Measurements from ENCODE around the gene SNN.

Gene SNN

DNA sequence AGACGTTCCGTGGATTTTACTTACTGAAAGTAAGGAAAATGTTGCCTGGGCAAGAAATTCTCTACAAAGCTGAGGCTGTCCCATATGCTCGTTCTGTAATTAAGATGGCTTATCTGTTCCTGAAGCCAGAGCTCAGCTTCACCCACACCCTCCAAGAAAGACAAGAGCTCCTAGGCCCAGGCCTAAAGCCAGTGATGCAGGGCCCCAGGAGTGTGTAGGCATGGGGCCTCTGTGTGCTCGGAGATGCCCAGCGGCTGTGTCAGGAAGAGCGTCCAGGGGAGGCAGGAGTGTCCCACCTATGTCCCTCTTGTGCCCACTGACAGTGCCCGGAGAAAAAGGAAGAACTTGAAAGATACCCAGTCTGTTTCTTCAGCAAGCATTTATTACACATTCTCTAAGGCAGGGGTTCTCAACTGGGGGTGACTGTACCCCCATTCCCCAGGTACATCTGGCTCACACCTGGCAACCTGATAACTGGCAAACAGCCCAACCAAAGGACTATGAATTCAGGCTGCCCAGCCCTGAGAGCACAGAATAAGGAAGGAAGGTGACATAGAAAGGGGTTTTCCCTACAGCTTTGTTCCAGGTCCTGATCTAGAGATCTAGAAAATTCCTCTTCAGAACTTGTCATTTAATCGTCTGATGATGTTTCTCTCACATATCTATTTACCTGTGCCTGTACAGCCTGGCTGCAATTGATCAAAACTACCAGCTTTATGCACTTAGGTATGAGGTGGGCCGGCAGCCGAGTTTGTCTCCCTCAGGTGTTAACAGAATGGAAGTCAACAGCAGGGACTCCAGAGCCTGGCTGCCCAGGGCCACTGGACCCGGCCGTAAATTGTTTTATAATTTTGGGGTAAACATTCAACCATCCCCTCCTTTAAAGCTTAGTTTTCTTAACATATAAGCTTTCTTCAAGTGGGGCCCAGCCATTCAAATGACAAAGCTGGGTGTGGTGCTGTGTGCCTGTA, 12.0 kb downstream of the SNN start:
- DNase-seq (ENCODE audit: low spot score): no peak

DNA sequence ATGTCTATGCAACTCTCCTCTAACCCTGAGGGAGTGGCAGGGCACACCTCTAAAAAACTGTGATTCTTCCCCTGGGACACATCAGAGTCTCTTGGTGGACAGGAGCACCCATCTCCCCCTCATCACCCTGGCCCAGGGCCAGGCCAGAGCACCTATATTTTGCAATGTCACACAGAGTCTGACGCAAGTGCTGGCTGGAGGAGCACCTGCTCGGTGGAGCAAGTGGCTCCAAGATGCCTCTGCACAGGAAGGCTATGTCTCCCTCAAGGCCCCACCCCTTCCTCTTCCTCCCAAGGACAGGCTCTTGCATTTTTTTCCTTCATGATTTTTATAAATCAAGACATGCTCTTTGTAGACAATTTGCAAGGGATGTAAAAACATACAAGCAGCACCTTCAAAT, 13.3 kb downstream of the SNN start:
- DNase-seq (ENCODE audit: low spot score): no peak

DNA sequence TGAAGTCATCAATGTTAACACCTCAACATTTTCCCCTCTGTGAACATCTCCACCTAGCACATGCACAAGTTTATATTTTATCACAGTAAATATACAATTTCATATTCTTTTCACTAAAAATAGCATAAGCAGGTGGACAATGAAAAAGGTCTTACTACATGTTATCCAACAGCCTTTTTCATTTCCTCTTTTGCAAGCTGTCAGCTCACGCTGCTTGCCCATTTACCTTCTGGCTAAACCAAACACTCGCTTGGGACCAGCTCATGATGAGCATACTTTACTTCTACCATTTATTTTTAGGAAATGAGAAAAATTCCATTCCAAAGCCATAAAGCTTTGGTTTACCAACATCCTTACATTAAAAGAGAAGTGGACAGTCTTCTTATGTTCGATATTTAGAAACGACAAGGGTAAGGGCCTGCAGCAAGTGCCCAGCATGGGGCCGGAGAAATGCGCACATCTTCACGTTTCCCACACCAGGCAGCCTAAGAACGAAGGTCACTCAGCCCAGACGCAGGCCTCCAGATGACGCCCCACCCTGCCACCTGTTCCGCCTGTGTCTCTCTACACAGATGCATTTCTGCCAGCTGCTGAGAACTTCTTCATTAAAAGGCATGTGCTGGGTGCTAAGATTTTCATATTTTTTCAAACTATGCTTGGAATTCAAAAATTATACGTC, 13.9 kb downstream of the SNN start:
- no peak for DNase-seq (ENCODE audit: low spot score)

DNA sequence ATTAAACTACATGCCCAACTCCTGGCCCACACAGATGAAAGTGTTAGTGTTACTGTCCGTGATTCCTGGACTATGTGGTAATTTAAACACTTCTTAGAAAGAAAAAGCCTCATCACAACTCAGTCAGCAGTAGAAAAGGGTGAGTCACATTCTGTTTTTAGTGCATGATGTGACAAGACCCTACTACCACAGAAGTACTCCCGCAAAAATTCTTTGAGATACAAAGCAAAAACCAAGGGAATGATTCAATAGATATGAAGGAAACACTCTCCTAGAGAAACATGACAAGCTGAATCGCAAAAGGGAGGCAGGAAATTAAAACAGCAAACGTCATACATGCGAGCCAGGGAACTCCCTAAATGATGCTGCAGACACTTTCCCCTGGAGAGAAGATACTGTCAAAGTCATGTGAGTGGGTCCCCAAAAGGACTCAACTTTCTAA, 14.4 kb downstream of the SNN start:
- no peak for DNase-seq (ENCODE audit: low spot score)

DNA sequence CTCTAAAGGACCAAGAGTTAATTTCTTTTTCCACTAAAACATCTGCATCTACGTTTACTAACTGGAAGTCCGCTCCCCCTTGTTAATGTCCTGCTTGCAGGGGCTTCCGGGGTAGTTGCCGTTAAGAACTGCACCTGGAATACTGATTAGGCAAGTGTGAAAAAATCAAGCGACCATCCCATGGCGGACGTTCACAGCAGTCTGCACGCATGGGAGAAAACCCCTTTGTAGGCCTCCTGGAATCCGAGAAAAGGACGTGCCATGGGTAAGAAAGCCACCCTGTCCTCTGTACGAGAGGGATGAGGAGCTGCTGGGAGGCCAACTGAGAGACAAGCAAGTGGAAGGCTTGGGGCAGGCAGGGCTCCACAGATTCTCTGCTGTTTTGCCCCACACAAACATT, 14.9 kb downstream of the SNN start:
- DNase-seq (ENCODE audit: low spot score): no peak

DNA sequence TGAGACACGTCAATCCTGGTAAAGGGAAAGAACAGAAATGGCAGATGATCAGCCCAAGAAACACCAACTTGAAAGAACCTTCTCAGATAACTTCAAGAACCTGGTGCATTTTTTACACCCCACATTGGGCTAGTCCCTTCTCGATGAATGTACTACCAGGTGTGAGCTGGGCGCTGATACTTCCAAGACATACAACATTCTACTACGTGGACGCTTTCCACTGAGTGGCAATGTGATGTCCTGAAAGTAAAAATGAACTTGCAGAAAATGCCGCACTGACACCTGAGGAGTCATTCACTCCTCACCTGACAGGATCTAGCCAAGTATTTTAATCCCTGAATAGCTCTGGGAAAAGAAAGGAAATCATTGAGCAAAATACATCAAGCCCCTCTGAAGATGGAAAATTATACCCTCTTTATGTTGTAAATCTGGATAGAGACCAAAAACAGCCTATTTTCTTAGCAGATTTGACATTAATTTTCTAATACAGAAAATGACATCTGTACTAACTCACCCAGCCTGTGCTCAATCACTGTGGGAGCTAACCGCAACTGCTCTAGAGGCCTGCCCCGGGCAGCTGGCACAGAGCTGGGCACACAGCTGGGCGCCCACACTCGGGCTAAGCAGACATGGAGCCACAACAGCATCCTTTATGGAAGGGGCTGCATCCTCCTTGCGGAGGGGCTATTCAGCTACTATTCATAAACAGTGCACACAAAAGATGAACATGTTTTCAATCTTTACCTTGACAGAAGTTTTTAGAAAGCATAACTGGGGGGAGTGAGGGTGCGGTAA, 16.2 kb downstream of the SNN start:
- DNase-seq (ENCODE audit: low spot score): no peak

DNA sequence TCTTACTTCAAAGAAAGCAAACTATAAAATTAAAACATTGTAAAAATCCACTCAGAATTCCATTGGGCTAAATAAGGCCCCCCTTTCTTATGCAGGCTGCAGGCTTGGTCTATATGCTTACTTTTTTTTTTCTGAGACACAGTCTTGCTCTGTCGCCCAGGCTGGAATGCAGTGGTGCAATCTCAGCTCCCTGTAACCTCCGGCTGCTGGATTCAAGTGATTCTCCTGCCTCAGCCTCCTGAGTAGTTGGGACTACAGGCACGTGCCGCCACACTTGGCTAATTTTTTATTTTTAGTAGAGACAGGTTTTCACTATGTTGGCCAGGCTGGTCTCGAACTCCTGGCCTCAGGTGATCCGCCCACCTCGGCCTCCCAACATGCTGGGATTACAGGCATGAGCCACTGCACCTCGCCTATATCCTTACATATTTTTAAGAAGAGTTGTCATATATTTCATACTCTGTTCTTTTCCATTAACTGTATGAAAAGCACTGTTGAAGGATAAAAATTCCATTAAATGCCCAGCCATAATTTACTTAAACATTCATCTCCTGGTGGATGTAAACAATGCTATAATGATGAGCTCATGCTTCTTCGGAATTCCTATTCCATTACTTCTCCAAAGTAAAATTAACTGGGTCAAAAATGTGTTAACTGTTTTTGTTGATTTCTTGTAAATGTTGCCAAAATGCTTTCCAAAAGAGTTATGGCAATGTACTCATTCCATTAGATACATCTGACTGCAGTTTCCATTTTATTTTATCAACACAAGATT, 17.8 kb downstream of the SNN start:
- DNase-seq (ENCODE audit: low spot score): no peak

DNA sequence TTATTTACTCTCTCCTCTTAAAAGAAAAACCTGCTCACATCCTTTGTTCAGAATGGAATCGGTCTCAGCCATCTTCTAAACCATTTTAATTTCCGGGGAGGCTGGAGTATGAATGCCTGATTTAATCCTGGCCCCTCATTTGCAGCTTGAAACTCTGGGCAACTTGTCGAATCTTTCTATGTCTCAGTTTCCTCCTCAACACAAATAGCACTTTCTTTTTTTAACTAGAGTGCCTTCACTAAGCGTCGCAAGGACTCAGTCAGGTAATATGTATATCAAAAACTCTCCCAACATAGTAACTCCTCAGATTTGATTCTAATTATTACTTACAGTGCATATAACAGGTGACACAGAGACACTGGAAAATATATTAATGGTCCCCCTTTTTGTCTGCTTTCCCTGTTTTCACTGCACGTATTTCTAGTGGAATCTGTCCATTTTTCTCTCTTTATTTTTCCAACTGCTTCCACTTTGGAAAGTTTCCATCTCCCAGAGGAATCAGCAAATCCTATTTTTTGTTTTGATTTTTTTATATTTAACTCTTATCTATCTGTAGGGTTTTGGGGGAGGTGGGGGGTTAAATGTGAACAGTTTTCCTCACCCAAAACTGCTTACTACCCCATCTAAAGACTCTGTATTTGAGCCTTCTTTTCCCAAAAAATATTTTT, 18.6 kb downstream of the SNN start:
- DNase-seq (ENCODE audit: low spot score): no peak

DNA sequence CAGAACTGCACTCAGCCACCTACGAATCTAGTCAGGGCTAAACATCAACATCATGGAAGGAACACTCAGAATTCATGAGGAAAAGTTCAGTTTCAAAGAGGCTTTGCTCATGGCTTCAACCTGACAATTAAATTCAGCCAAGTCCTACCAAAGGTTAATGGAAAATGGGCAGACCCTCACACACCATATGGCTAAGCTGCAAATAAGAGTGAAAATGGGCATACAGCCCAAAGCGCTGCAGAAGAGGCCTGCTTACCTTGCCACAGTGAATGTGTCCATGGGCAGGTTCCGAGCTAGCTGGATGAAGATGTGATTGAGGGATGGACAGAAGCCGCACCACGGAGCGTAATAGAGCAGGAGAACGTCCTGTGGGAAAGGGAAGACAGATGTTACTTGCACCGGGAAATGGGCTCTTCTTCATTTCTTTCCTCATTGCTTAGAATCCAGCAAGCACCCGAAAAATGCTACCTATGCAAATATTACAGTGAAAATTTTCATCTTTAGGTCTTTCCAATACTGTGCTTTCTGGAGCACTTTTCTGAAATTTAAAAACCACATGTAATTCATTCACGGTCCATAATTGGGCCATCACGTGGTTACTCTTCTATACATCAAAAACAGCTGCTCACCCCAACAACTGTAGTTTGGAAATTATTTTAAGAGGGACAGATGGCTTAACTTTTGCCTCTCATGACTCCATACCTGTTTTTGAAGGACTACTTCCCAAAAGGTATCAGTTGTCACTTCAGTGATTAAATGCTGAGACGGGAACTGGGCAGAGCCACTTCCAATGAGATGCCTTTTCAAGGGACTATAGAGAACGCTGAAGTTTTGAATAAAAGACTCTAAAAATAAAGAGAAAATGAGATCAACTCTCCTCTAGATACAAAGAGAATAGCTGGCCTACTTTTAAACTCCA, 19.6 kb downstream of the SNN start:
- DNase-seq (ENCODE audit: low spot score): no peak

DNA sequence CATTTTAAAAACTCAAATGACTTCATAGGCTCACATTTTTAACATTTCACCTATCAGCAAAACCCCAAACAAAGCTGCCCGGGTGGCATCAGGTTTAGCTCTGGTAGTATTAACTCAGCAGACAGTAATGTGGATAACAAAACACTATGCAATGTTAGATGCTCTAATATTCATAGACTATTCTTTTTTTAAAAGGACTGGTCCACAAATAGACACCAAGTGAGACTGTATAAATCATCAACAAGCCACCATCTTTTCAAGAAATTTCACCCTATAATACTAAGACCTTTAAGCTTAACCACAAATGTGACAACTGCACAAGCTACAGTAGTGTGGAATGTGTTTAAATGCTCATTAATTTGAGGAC, 20.2 kb downstream of the SNN start:
- no peak for DNase-seq (ENCODE audit: low spot score)

DNA sequence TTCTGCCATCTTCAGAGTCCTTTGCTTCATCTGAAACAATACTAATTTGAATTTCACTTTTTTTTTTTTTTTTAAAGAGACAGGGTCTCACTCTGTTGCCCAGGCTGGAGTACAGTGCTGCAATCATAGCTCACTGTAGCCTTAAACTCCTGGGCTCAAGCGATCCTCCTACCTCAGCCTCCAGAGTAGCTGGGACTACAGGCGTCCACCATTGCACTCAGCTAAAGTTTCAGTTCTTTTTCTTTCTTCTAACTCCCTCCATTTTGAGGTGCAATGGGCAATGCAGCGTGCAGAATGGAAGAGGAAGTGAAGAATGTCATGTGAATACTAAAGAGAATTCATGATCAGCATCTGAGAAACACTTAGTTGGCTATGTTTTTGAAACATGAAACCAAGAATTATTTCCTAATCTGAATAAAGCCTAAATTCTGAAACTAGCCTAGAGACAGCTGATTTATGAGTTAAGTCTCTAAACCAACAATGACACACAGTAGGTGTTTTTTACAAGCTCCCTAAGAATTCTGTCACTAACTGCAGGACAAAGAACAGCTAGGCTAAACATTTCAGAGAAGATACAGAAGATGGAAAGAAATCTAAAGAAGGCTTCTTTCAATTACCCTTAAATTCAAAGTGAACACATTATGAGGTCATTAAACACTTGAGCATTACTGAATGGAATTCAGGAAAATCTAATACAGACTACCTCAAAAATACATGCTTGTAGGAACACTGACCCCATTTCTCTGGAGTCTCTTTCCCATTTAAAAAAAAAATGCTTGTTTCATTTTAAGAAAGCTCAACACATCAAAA, 21.0 kb downstream of the SNN start:
- DNase-seq (ENCODE audit: low spot score): no peak

DNA sequence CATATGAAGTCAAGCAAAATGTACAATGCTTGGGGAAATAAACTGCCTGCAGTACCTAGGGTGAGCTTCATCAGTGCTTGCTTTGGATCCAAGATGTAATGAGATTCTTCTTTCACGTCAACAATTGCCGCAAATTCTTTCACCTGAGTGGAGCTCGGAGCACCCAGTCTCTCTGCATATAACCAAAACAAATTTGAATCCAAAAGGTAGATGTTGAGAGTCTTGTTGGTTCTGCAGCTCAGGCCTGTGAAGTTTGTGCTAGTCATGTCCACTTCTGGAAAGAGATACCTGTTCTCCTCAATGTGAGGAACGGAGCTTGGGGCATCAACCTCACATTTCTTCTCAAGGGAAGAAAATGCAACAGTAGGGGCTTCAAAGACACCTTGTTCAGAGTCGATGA, 23.0 kb downstream of the SNN start:
- DNase-seq (ENCODE audit: low spot score): no peak

DNA sequence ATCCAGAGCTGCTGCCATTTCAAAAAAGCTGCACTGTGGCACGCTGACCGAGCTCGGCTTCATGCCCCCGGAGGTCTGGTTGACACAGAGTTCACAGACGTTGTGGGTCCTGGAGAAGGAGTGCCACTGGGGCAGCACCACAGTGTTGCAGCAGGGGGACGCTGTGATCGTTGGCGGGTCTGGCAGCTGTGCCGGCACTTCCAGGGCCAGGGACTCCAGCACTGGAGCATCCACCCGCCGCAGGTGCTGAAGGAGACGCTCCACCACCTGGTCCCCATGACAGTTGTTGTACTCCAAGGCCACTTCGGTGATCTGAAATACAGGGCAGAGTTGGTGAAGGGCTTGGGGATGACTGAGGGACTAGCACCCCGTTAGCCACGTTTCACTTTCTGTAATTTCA, 23.5 kb downstream of the SNN start:
- no peak for DNase-seq (ENCODE audit: low spot score)

DNA sequence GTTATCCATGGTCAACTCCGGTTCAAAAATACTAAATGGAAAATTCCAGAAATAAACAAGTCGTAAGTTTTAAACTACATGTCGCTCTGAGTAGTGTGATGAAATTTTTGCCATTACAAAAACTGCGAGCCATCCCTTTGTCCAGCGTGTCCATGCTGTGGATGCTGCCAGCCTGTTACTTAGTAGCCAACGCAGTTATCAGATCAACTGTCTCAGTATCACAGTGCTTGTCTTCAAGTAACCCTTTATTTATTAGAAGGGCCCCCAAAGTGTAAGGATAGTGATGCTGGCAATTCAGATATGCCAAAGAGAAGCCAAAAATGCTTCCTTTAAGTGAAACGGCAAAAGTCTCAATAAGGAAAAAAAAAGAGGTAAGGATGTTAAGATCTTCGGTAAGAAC, 23.9 kb downstream of the SNN start:
- no peak for DNase-seq (ENCODE audit: low spot score)

DNA sequence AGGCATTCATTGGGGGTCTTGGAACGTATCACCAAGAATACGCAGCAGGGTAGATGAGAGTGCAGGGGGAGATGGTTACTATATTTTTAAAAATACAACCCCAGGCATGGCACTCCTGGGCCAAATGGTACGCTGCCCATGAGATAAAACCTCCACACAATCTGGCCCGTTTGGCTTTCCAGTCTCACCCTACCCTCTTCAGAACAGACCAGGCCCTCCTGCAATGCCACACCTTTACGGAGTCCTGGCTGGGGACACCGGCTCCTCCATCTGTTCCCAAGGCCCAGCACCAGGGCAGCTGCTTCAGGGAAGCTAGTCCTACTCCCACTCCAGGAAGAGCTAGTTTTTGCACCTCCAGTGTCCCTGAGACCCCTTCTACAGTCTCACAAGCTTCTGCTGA, 24.4 kb downstream of the SNN start:
- DNase-seq (ENCODE audit: low spot score): no peak

DNA sequence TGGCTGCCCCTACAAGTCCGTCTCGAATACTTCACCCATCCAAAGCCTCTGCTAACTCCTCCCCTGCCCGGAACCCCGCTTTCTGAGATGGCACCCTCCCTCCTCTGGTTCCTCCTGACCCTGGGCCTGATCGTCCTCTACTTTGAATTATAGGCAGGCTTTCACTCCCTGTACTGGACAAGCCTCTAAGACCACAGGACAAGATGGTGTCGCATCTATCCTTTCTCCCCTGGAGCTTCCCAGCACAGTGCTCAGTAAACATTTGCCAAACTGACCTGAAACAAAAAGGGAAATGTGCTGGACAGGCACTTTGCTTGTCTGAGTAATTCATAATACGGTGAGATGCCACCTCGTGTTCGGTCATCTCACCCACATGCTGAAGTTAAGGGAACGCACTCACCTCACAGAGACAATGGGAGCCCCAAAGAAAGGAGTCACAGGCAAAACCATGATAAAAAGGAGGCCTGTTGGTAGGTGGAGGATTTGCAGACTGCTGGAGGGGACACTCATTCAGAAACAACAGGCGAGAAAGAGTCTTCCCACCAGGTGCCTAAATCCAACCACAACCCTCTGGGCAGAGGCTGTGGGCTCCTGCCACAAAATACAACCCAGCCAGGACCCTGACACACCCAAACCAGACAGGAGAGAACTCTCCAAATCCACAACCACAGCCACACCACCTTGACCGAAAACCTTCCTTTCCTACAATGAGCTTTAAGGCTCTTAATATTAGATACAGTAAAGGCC, 28.2 kb downstream of the SNN start:
- DNase-seq (ENCODE audit: low spot score): no peak

DNA sequence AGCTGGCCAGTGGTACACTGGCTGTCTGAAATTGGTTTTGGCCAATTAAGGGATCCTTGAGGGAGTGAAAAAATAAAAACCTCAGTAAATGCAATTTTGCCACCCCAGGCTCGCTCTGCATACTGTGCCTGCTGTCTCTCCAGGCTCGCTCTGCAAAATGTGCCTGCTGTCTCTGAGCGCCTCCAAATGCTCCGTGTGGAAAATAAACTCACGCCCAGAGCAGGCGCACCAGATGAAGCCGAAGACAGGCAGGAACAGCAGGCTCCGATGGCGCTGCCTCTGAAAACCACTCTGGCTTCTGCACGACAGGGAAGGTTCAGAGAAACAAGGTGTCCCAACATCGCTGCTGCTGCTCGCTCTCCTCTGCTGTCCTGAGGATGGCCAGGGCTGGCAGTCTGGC, 29.1 kb downstream of the SNN start:
- no peak for DNase-seq (ENCODE audit: low spot score)

DNA sequence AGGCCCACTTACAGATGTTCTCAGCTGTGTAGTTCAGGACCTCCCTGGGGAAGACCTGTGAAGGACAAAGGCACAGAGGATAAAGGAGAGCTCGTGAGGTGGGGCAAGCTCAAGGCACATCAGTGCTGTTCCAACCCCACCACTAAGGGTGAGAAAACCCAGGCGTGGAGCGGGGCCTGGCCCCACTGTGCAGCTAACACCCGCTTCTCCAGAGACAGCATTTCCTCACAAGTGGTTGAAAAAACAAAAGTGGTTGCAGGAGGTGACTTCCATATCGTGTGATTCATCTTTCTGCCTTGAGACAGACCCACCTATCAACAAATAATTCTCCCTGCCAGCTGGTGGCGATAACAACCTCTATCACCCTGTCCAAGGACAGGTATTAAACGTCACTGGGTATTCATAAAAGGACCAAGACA, 30.0 kb downstream of the SNN start:
- no peak for DNase-seq (ENCODE audit: low spot score)
